Urinary bladder (tissue), 4 donors: Measurements from ENCODE around the gene GSPT1. TPM values are rescaled to one million over a fixed set of nuclear protein-coding genes. Genes with fewer than 3 reads are reported as not detected.

ENCODE experiments used
- DNase-seq: peaks from one replicate; pipeline ENCODE4 v3.0.0-alpha.2; 2015; ENCODE audit errors: extremely low spot score
- H3K27ac ChIP-seq: one replicate; pipeline ENCODE4 v1.5.1; 2013; ENCODE audit warnings: low read depth, mild to moderate bottlenecking, moderate library complexity
- H3K36me3 ChIP-seq: one replicate; pipeline ENCODE4 v1.6.1; 2013; ENCODE audit warnings: mild to moderate bottlenecking, moderate library complexity; ENCODE audit not compliant: insufficient read depth
- H3K4me1 ChIP-seq: one replicate; pipeline ENCODE4 v1.6.1; 2013; ENCODE audit warnings: mild to moderate bottlenecking, moderate library complexity; ENCODE audit not compliant: insufficient read depth
- H3K4me3 ChIP-seq: one replicate; pipeline ENCODE4 v1.5.1; 2013; ENCODE audit warnings: low read depth, low read length
- WGBS: extraction: QIAGEN DNeasy Blood & Tissue Kit; methylation state at CpG from one replicate; pipeline ENCODE4 v1.1.7; 2013; 5-methylcytosine and 5-hydroxymethylcytosine counted together
- polyA plus RNA-seq: library from polyadenylated mRNA; stranded (reverse); fragments of 200-250 nt; gene quantifications from one replicate; pipeline ENCODE4 v1.2.3, GENCODE V29; 2013
- total RNA-seq: library from RNA; depleted of rRNA; stranded (reverse); fragments of >200 nt; gene quantifications from one replicate; pipeline ENCODE4 v1.2.3, GENCODE V29; 2014
- donor health status: healthy with polysubstance abuse.
- donor health status: healthy.

Gene GSPT1
- total and polyA plus RNA-seq, 2 donors: 44.5 to 61.4 TPM

DNA sequence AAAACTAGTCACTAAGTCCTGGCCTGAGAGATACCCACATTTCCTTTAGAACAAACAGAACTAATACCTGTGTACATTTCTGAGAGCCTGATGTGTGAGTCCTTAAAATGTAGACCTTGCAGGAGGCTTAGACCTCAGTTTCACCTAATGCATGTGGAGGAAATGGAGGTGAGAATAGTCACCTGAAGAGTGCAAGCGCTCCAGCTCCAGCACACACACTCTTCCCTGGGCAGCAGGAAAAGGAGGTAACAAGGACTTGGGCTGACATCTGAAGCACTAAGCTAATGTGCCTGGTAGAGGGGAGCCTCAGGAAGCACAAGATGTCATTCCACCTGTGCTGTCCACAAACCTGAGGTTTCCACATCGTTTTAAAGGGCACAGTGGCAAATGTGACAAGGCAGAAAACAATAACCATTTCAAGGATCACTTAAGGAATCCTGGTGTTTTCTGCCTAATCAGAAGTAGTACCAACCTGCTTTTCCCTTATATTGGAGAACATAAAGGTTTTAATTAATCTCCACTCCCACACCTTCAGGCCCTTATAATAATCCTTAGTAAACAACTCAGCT is 47.3 kb downstream of the GSPT1 start:
- H3K36me3 ChIP-seq: no peaks in the 10 kb centered on the region
- no peak overlapping the region for H3K4me3 ChIP-seq
- WGBS: 87% methylated on average over 2 of the region's 2 CpGs
- DNase-seq: no peak
- H3K27ac ChIP-seq: no peak overlapping the region
- no peaks in the 10 kb centered on the region for H3K4me1 ChIP-seq

DNA sequence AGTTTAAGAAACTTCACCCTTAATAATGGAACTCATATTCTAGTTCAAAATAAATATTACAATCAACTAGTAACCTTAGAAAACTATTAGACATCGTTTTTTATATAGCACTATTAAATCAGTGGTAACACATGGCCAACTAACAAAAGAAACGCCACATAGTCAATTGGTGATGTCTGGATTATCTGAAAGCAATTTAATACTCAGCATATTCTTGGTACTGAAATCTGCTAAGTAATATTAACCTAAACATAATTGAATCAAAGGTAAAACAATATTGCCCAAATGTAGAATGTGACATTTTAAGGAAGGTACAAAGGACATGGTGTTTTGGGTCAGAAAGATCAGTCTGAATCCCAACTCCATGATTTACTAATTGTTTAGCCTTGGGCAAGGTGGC is 53.3 kb downstream of the GSPT1 start:
- Histone ChIP-seq H3K4me1 (no peaks in the 10 kb centered on the region), H3K4me3 (no peak overlapping the region), H3K27ac (no peak overlapping the region), H3K36me3 (no peaks in the 10 kb centered on the region)
- DNase-seq: no peak
- 90% methylated on average over 2 of the region's 2 CpGs for WGBS

DNA sequence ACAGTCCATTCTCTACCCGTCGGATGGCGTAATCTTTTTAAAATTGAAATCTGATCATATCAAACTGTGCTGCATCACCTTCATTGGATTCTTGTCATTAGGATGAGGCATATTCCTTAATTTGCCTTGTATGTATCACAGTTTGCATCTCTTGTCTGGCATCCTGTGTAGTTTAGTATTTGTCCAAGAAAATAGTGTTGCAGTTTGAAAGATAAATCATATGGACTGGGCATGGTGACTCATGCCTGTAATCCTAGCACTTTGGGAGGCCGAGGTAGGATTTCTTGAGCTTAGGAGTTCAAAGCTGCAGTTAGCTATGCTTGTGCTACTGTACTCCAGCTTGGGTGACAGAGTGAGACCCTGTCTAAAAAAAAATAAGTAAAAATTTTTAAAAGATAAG is 58.6 kb downstream of the GSPT1 start:
- peaks cover 4% of the 10 kb centered on the region for H3K4me1 ChIP-seq
- DNase-seq: no peak
- no peak overlapping the region for H3K27ac ChIP-seq
- no peaks in the 10 kb centered on the region for H3K36me3 ChIP-seq
- WGBS: 84% methylated on average over 4 of the region's 4 CpGs
- H3K4me3 ChIP-seq: no peak overlapping the region

- no peaks in the 10 kb centered on the region for H3K36me3 ChIP-seq
- peak overlapping the region; percentile 82 for H3K4me3 ChIP-seq
- 45% methylated on average over 33 of the region's 33 CpGs for WGBS
- no peak for DNase-seq
- H3K27ac ChIP-seq: no peak overlapping the region
- H3K4me1 ChIP-seq: peaks cover 4% of the 10 kb centered on the region
Observed at GRCh38 chr16:11852092-11852809, 63.5 kb downstream of the GSPT1 start.

- H3K27ac ChIP-seq: peak within 1 kb of the TSS; percentile 55
- WGBS: under 1% methylated on average over 57 of the region's 57 CpGs
- DNase-seq: peak; percentile 90
- H3K4me1 ChIP-seq: peaks cover 4% of the 10 kb centered on the region
- peak within 1 kb of the TSS; percentile 82 for H3K4me3 ChIP-seq
- H3K36me3 ChIP-seq: no peaks in the 10 kb centered on the region
Observed at GRCh38 chr16:11851294-11852091, 64.3 kb downstream of the GSPT1 start, which contains the start of gene RSL1D1. TSS of gene RSL1D1 (minus strand) at chr16:11851542. CDS start at chr16:11851512, 30 bp downstream.

DNA sequence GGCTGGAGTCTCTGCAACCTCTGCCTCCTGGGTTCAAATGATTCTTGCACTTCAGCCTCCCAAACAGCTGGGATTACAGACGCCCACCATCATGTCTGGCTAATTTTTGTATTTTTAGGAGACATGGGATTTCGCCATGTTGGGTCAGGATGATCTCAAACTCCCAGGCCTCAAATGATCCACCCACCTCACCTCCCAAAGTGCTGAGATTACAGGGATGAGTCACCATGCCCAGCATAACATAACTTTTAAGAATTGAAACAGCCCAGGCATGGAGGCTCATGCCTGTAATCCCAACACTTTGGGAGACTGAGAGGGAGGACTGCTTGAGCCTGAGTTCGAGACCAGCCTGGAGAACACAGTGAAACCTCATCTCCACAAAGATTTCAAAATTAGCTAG is 66.9 kb downstream of the GSPT1 start:
- 91% methylated on average over 3 of the region's 3 CpGs for WGBS
- DNase-seq: no peak
- Histone ChIP-seq H3K4me1 (peaks cover 4% of the 10 kb centered on the region), H3K27ac (no peak overlapping the region), H3K4me3 (no peak overlapping the region), H3K36me3 (peaks cover 11% of the 10 kb centered on the region)

- Histone ChIP-seq H3K4me1 (no peaks in the 10 kb centered on the region), H3K27ac (no peak overlapping the region), H3K4me3 (no peak overlapping the region), H3K36me3 (peaks cover 12% of the 10 kb centered on the region)
- 91% methylated on average over 4 of the region's 4 CpGs for WGBS
- DNase-seq: no peak
Observed at GRCh38 chr16:11844499-11844898, 71.3 kb downstream of the GSPT1 start.

GRCh38 chr16:11843861-11844260 is 71.9 kb downstream of the GSPT1 start:
- 88% methylated on average over 5 of the region's 5 CpGs for WGBS
- Histone ChIP-seq H3K36me3 (peaks cover 12% of the 10 kb centered on the region), H3K4me3 (no peak overlapping the region), H3K27ac (no peak overlapping the region), H3K4me1 (no peaks in the 10 kb centered on the region)
- DNase-seq: no peak

- Histone ChIP-seq H3K36me3 (peaks cover 12% of the 10 kb centered on the region), H3K4me1 (no peaks in the 10 kb centered on the region), H3K4me3 (no peak overlapping the region), H3K27ac (no peak overlapping the region)
- 98% methylated on average over 11 of the region's 11 CpGs for WGBS
- DNase-seq: no peak
Observed at GRCh38 chr16:11843206-11843605, 72.5 kb downstream of the GSPT1 start.

DNA sequence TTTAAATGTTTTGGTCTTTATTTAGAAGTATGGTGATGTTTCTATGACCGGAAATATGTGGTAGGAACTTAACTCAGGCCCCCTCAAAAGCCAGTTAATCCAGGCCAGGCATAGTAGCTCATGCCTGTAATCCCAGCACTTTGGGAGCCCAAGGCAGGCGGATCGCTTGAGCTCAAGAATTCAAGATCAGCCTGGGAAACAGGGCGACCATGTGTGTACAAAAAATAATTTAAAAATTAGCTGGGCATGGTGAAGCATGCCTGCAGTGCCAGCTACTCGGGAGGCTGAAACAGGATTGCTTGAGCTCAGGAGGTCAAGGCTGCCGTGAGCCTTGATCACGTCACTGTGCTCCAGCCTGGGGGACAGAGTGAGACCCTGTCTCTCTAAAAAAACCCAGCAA is 74.7 kb downstream of the GSPT1 start:
- peaks cover 20% of the 10 kb centered on the region for H3K36me3 ChIP-seq
- 95% methylated on average over 7 of the region's 7 CpGs for WGBS

DNA sequence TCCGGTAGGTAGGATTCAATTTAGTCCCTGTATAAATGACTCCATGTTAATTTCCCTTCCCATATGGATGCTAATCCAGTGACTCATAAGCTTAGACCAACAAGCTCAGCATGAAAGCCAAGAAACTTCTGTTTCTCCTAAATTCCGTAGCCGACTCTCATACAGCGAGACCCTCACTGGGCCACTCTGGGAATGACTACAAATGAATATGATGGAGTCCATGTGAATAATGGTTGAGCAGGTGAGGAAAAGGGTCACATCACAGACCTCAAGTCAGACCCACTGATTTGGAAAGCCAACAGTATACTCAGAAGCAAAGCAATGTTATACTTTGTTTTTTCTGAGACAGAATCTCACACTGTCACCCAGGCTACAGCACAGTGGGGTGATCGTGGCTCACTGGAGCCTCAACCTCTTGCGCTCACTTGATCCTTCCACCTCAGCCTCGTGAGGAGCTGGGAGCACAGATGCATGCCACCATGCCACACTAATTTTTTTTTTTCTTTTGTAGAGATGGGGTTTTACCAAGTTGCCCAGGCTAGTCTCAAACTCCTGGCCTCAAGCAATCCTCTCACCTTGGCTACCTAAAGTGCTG is 79.0 kb downstream of the GSPT1 start:
- H3K27ac ChIP-seq: no peak overlapping the region
- H3K4me1 ChIP-seq: no peaks in the 10 kb centered on the region
- WGBS: 75% methylated on average over 7 of the region's 7 CpGs
- peaks cover 9% of the 10 kb centered on the region for H3K36me3 ChIP-seq
- H3K4me3 ChIP-seq: no peak overlapping the region
- no peak for DNase-seq

More for the DNA sequence above, 74.7 kb downstream of the GSPT1 start:
- no peak overlapping the region for H3K4me3 ChIP-seq
- no peaks in the 10 kb centered on the region for H3K4me1 ChIP-seq
- H3K27ac ChIP-seq: no peak overlapping the region
- no peak for DNase-seq

- WGBS: 42% methylated on average over 9 of the region's 9 CpGs
- Histone ChIP-seq H3K4me1 (no peaks in the 10 kb centered on the region), H3K27ac (no peak overlapping the region), H3K4me3 (no peak overlapping the region), H3K36me3 (peaks cover 9% of the 10 kb centered on the region)
- DNase-seq: no peak
Observed at GRCh38 chr16:11835891-11836649, 79.7 kb downstream of the GSPT1 start.

GRCh38 chr16:11835309-11835708 is 80.4 kb downstream of the GSPT1 start:
- no peak for DNase-seq
- H3K4me1 ChIP-seq: no peaks in the 10 kb centered on the region
- H3K36me3 ChIP-seq: peaks cover 9% of the 10 kb centered on the region
- no peak overlapping the region for H3K27ac ChIP-seq
- WGBS: 78% methylated on average over 4 of the region's 4 CpGs
- H3K4me3 ChIP-seq: no peak overlapping the region
